ENCODE results near the gene PROX1.

- no peak for TF ChIP-seq CTCF (IDR thresholded peaks at IDR 0.05; ENCODE audit: borderline replicate concordance, extremely low read depth, low read length, poor library complexity, severe bottlenecking)
- no peak for TF ChIP-seq EZH2 (IDR thresholded peaks at IDR 0.05; ENCODE audit: borderline replicate concordance, low read depth, low read length, severe bottlenecking)
Measured at GRCh38 chr1:213987927-213988506, at the start of gene PROX1.

All from DND-41 (cell line).